HG02884 (cell line): ENCODE data around the gene FBXO36.
"Not testable (repeated sequence)": the region's sequence is repeated elsewhere in the genome, so short reads cannot be mapped to it uniquely, and the experiment has no call there.

ENCODE experiments used
- ATAC-seq: cut with Tn5 transposase; IDR thresholded peaks from one replicate; pipeline ENCODE4 v1.9.1; 2021; ENCODE audit warnings: mild to moderate bottlenecking, moderate library complexity; ENCODE audit not compliant: unreplicated experiment

FBXO36 gene

GRCh38 chr2:229910147-229910831, 12.0 kb upstream of the FBXO36 start:
- ATAC-seq: no peak

- ATAC-seq: no peak
These were observed 11.4 kb upstream of the FBXO36 start for GRCh38 chr2:229910832-229911412.

- no peak for ATAC-seq
These were observed 8.1 kb upstream of the FBXO36 start for GRCh38 chr2:229914171-229914570.

- no peak for ATAC-seq
These were observed 4.5 kb upstream of the FBXO36 start for GRCh38 chr2:229917793-229918192.

DNA sequence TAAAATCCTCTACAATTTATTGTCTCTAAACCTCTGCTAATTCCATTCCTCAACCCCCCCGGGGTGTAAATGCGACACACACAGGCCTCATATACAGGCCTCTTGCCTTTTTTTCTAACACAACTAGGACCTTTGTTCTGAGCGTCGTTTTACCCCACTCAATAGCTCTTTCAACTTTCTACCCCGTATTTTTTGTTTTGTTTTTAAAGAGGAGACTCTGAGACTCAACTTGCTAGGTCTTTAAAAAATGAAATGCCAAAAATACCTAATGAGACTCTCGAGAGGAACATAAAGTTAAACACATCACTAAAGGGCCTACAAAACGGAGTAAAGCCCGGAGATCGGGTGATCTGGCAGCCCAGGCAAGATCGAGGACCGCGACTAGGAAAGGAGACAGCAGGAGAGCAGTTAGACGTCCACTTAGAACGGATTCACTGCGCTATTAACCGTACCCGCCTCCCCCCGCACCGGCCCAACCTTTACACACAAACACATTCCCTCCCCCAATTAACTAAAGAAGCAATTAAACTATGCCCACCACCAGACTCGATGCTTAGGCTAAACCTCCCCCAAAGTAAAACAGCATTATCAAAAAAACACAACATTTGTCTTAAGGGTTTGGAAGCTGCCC, 2.2 kb upstream of the FBXO36 start:
- no peak for ATAC-seq

GRCh38 chr2:229921101-229921891, 1.0 kb upstream of the FBXO36 start:
- ATAC-seq: peak; percentile 13

GRCh38 chr2:229921892-229922448, 333 bp upstream of the FBXO36 start, which contains the start of gene TRIP12:
Gene TRIP12, minus strand, starts transcription at chr2:229922009. Its CDS starts 41,930 bp downstream, at chr2:229880079.
- peak; percentile 57 for ATAC-seq

GRCh38 chr2:229924541-229924940, 2.2 kb downstream of the FBXO36 start:
- ATAC-seq: not testable (repeated sequence)

GRCh38 chr2:229925201-229925600, 2.9 kb downstream of the FBXO36 start:
- no peak for ATAC-seq

GRCh38 chr2:229927817-229928321, 5.6 kb downstream of the FBXO36 start:
- ATAC-seq: no peak

DNA sequence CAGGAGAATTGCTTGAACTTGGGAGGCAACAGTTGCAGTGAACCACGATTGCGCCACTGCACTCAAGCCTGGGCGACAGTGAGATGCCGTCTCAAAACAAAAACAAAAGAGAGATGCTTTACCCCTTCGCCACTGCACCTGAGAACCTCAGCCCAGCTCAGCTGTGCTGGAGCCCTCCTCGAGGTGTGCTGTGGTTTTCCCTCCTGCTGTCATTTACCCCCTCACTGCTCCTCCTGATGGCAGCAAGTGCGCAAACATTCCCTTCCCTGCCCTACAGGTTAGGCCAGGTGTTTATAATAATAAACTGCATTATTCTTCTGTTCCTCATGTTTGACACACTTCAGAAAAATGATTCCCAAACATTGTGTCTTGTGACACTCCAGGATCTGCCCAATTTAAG, 8.4 kb downstream of the FBXO36 start:
- no peak for ATAC-seq

DNA sequence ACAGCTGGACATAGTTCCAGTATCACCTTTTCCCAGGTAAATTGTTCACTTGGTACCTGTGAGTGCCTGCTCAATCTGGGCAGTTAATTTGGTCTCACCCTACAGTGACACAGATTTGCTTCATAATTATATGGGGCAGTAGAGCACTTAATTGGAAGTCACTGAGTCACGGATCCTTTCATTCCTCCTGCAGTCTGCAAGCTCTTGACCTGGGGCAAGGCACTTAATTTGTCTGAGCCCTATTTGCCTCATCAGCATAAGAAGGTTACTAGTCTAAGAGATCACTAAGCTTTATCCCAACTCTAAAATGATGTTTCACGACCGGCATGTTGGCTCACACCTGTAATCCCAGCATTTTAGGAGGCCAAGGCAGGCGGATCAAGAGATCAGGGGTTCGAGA, 8.9 kb downstream of the FBXO36 start:
- no peak for ATAC-seq

DNA sequence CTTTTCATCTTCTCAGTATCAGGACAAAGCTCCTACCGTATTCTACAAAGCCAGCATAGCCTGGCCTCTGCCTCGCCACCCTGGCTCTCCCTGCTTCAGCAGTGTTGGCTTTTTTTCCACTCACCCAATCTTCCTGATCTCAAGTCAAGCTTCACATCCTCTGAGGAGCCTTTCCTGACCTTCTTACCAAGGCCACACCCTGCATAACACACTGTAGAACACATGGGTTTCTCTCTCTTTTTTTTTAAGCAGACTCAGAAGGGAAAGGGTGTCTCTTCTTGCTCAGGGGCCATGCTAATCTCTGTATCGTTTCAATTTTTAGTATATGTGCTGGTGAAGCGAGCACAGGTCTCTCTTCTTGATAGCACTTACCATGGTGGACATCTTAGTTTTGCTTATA, 15.2 kb downstream of the FBXO36 start:
- no peak for ATAC-seq

DNA sequence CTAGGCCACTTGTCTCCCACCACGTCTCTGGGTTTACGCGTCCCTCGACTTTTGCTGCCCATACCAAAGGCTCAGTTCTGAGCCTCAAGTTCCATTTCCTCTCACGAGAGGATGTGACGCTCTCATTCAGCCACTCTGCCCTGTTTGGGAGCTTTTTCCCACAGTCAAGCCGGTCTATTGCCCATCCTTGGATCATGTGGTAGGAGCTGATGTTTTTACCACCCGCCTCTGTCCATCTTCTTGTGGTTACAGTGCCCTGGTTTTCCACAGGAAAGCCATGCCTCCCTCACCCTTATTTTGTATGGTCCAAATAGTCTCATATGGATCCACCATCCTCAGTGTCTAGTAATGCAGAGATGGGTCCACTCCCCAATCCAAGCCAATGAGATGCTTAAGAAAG, 20.4 kb downstream of the FBXO36 start:
- ATAC-seq: no peak

- ATAC-seq: no peak
These were observed 20.9 kb downstream of the FBXO36 start for GRCh38 chr2:229943171-229943570.

DNA sequence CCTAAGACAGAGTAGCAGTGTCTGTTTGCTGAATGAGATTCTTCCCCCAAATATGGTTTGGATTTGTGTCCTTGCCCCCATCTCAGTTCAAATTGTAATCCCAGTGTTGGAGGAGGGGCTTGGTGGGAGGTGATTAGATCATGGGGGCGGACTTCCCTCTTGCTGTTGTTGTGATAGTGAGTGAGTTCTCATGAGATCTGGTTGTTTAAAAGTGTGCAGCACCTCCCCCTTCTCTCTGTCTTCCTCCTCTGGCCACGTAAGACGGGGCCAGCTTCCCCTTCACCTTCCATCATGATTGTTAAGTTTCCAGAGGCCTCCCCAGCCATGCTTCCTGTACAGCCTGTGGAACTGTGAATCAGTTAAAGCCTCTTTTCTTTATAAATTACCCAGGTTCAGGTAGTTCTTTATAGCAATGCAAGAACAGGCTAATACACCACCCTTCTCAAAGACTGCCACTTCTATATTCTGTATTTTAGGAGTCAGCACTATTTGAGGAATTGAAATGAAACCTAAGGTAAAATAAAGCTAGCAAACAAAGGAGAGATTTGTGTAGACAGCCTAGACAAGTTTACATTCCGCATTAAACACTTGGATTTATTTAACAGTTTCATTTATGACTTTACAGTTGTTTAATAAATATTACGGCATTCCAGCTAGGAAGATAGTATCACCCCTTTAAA, 21.6 kb downstream of the FBXO36 start:
- ATAC-seq: no peak

DNA sequence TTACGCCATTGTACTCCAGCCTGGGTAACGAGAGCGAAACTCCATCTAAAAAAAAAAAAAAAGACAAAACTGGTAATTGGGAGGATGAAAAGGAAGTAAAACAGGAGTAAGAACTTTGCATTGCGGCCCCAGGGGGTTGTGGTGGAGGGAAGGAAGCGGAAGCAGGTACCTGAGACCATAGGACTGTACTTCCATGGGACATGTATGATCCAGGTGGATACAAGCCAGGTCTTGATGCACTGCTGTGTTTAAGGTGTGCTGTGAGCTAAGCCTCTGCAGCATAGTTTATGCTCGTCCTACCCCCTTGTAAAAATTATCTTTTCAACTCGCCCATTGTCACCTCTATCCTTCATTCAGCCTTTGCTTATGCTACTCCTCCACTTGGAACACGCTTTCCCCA, 23.7 kb downstream of the FBXO36 start:
- no peak for ATAC-seq

DNA sequence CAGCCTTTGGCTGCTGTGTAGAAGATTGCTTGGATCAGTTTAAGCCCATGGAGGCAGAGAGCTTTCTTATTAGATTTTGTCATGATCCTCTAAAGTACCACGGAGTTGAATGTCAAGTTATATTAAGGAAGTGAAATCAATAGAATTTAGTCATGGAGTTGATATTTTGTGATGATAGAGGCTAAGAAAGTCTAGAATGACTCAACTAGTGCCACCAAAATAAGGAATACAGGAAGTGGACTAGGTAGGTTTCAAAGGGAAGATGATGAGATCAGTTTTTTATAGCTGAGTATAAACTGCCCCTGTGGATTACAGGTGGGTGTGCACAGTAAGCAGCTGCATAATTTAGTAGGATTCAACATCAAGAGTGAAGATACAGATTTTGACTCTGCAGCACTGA, 25.2 kb downstream of the FBXO36 start:
- ATAC-seq: peak; percentile 92

- no peak for ATAC-seq
These were observed 30.0 kb downstream of the FBXO36 start for GRCh38 chr2:229952256-229952835.

DNA sequence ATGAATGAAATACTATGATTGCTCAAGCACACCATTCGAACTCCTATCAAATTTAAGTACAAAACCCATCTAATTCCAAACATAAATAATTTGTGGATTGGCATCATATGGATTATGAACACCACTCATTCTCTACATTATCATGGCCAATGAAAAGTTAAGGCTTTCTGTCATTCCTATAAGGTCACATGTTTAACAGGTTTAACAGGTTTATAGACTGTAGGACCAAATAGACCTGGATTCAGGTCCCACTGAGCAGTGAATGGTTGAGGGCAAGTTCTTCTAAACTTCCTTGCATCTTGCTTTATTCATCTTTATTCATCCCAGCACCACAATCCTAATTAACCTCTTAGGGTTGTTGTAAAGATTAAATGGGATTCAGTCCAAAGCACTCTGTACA, 33.4 kb downstream of the FBXO36 start:
- ATAC-seq: no peak
